Adrenal gland (tissue), 12 donors: ENCODE measurements around the gene SLC29A3. TPM values are rescaled to one million over a fixed set of nuclear protein-coding genes. Genes with fewer than 3 reads are reported as not detected.

ENCODE experiments used
- DNase-seq, 7 donors: peaks; one replicate each; pipeline ENCODE4 v3.0.0-alpha.2; 2019 to 2020
- H3K27ac ChIP-seq, 5 donors: fragments of 200-600 bp; sonication (generic) in 4 of 5; 1 replicate in 3 of 5; 2 replicates in 2 of 5; pipeline versions ENCODE4 v1.5.1 to v1.8.0; 2016 to 2020; ENCODE audit warnings: mild to moderate bottlenecking in 1 of 5
- H3K27me3 ChIP-seq: fragments of 200-600 bp; 2 replicates; pipeline ENCODE4 v1.8.0; 2021
- H3K36me3 ChIP-seq, 2 donors: fragments of 200-600 bp; replicated peaks in 1 of 2; 1 replicate in 1 of 2; 2 replicates in 1 of 2; pipeline versions ENCODE4 v1.5.1 to v1.8.0; 2018 to 2022
- H3K4me1 ChIP-seq, 2 donors: fragments of 200-600 bp; replicated peaks in 1 of 2; 1 replicate in 1 of 2; 2 replicates in 1 of 2; pipeline versions ENCODE4 v1.5.1 to v1.8.0; 2018 to 2021
- H3K4me3 ChIP-seq, 4 donors: fragments of 200-600 bp; sonication (generic) in 3 of 4; one replicate each; pipeline ENCODE4 v1.5.1; 2016 to 2018
- H3K9me3 ChIP-seq, 3 donors: fragments of 200-600 bp; sonication (generic) in 1 of 3; replicated peaks in 1 of 3; 1 replicate in 2 of 3; 2 replicates in 1 of 3; pipeline versions ENCODE4 v1.5.1 to v1.8.0; 2016 to 2021
- POLR2A ChIP-seq, 2 donors: fragments of 450-650 bp; IDR thresholded peaks; one replicate each; pipeline ENCODE4 v1.6.1; 2017; ENCODE audit warnings: antibody characterized with exemption in 2 of 2, mild to moderate bottlenecking in 2 of 2, moderate library complexity in 1 of 2
- WGBS, 4 donors: extraction: QIAGEN DNeasy Blood & Tissue Kit in 2 of 4; methylation state at CpG; one replicate each; pipeline versions ENCODE4 v1.1.5 to v1.1.7; 2013 to 2017; 5-methylcytosine and 5-hydroxymethylcytosine counted together
- intact Hi-C, 2 donors: fragments of 100-400 bp; cut with DNase I; formaldehyde crosslinking; loops; one replicate each; pipeline versions ENCODE4 v1.14.1 to v1.15.0; 2022 to 2023
- polyA plus RNA-seq, 3 donors: library from polyadenylated mRNA; stranded (reverse); fragments of 200-250 nt in 2 of 3; fragments of 350-450 nt in 1 of 3; fragmentation: Illumina TruSeq in 1 of 3; extraction: RNeasy Lipid Tissue Mini Kit (QIAGEN cat#74804) in 1 of 3; gene quantifications; one replicate each; pipeline ENCODE4 v1.2.3, GENCODE V29; 2013 to 2014
- total RNA-seq, 9 donors: library from RNA; depleted of rRNA in 4 of 9; stranded (reverse); fragments of >200 nt in 4 of 9; fragments of 120-200 nt in 1 of 9; fragmentation: NEBNext Ultra II Directional in 1 of 9; extraction: Animal tissue kit (Norgen Biotek cat#: 25700) in 1 of 9; gene quantifications; one replicate each; pipeline versions ENCODE4 v1.1.0 to v1.2.4, GENCODE V29; 2013 to 2023
- TF ChIP-seq, protein P1 (sequence below), 6 experiments: fragments of 450-650 bp in 4 of 6; fragments of 200-600 bp in 2 of 6; sonication (generic) in 1 of 6; IDR thresholded peaks; 1 replicate in 5 of 6; 2 replicates in 1 of 6; pipeline versions ENCODE4 v1.5.1 to v1.8.0; 2016 to 2021; ENCODE audit warnings: antibody characterized with exemption in 6 of 6, mild to moderate bottlenecking in 2 of 6, moderate library complexity in 1 of 6
- donor health status: healthy with polysubstance abuse.
- donor health status: Bipolar disorder and iron deficiency.
- donor health status: DM: yes; HTN: yes; CAD: no.
- donor health status: DM: no; HTN: no; CAD: no.
- donor health status: DM: no; HTN: no; CAD: no.
- donor health status: DM: yes; HTN: yes; CAD: no.

The SLC29A3 gene
- total and polyA plus RNA-seq, 12 donors: 1.4 to 19.0 (median 3.9) TPM

DNA sequence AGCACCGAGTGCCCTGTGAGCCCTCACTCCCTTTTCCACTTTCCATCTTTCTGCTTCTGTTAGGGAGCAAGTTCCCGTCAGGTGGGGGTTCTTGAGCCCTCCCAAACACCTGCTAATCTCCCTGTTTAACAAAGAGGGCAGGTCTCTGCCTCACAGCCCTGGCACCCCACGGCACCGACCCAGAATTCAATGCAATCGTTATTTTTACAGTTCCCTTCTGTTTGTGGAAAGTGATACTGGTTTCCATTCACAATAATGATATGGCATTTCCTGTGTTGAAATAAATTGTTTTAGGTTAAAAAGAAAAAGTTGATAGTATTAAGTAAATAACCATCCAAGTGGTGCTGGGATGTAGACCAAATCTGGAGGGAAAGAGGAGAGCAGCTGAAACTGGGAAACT is 38.8 kb upstream of the SLC29A3 start:
- peaks cover 0 to 6% of the 10 kb centered on the region in 2 donors for H3K4me1 ChIP-seq
- whole genome bisulfite sequencing, 4 donors: 71 to 74% (median 71%) methylated on average over 5 of the region's 5 CpGs
- no peaks in the 10 kb centered on the region for H3K27me3 ChIP-seq
- TF ChIP-seq, protein P1, sequence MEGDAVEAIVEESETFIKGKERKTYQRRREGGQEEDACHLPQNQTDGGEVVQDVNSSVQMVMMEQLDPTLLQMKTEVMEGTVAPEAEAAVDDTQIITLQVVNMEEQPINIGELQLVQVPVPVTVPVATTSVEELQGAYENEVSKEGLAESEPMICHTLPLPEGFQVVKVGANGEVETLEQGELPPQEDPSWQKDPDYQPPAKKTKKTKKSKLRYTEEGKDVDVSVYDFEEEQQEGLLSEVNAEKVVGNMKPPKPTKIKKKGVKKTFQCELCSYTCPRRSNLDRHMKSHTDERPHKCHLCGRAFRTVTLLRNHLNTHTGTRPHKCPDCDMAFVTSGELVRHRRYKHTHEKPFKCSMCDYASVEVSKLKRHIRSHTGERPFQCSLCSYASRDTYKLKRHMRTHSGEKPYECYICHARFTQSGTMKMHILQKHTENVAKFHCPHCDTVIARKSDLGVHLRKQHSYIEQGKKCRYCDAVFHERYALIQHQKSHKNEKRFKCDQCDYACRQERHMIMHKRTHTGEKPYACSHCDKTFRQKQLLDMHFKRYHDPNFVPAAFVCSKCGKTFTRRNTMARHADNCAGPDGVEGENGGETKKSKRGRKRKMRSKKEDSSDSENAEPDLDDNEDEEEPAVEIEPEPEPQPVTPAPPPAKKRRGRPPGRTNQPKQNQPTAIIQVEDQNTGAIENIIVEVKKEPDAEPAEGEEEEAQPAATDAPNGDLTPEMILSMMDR (IDR thresholded peaks at IDR 0.05): no peak
- TF ChIP-seq POLR2A (IDR thresholded peaks at IDR 0.05): no peak
- DNase-seq: no peak
- intact Hi-C loops: loop anchor here in 1 of 2 donors (5.0 kb wide), 1 partner anchor 358 kb away; no protein-coding TSS in a partner anchor
- H3K27ac ChIP-seq: peak overlapping the region in 1 of 5 donors; percentile 49
- H3K9me3 ChIP-seq: no peaks in the 10 kb centered on the region
- no peaks in the 10 kb centered on the region for H3K36me3 ChIP-seq
- H3K4me3 ChIP-seq: no peak overlapping the region

DNA sequence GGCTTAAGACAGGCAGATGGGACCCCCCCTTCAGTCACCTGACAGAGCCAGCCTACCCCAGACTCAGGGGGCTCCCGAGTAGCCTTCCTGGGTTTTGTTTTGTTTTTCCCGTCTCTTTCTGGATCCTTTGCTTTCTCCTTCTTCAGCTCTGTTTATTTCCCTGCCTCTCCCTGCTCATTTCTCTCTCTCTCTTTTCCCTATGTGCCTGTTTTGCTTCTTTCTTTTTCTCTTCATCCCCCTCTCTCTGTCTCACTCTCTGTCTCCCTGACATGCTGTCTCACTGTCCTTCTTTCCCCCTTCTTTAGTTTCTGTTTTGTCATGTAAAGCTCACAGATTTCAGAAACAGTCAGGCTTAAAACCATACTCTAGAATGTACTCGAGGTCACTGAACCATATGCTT is 38.2 kb upstream of the SLC29A3 start:
- TF ChIP-seq, protein P1 (IDR thresholded peaks at IDR 0.05): no peak
- no peak for TF ChIP-seq POLR2A (IDR thresholded peaks at IDR 0.05)
- Histone ChIP-seq H3K4me3 (no peak overlapping the region), H3K36me3 (no peaks in the 10 kb centered on the region), H3K4me1 (peaks cover 0 to 6% of the 10 kb centered on the region in 2 donors), H3K27me3 (no peaks in the 10 kb centered on the region), H3K9me3 (no peaks in the 10 kb centered on the region), H3K27ac (peak overlapping the region in 1 of 5 donors; percentile 17)
- intact Hi-C loops: loop anchor here in 1 of 2 donors (5.0 kb wide), 1 partner anchor 359 kb away; no protein-coding TSS in a partner anchor
- DNase-seq: no peak
- WGBS, 4 donors: 41 to 52% (median 45%) methylated on average over 3 of the region's 3 CpGs

DNA sequence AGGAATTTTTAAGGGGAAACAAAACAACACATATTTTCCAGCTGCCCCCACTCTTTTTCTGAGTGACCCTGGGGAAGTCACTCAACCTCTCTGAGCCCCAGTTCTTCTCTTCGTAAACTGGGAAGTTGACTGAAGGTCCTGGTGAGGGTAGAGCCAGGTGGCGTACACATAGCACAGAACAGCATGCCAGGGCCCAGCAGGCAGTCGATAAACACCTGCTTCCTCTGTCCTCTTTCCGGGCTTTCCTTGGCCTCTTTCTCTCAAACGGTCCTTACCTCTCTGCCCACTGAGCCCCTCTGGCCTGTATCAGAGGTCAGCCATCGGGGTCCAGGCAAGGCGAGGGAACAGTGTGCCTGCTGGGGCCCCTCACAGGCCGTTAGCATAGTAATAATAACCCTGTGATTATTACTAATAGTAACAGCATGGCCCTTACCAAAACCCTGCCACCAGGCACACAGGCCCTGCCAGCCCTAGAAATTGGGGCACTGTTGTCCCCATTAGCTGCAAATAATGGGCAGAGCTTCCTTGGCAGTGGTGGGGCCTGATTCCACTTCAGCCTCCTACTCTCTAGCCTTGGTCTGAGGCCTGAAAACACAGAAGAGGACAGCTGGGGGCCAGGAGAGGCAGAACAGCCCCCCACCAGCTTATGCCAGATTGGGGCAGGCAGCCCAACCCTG is 37.3 kb upstream of the SLC29A3 start:
- H3K9me3 ChIP-seq: no peaks in the 10 kb centered on the region
- DNase-seq: no peak
- peaks cover 0 to 3% of the 10 kb centered on the region in 2 donors for H3K36me3 ChIP-seq
- intact Hi-C loops: loop anchor here in 1 of 2 donors (5.0 kb wide), 1 partner anchor 359 kb away; no protein-coding TSS in a partner anchor
- H3K4me3 ChIP-seq: no peak overlapping the region
- peaks cover 0 to 6% of the 10 kb centered on the region in 2 donors for H3K4me1 ChIP-seq
- TF ChIP-seq, protein P1 (IDR thresholded peaks at IDR 0.05): no peak
- no peak for TF ChIP-seq POLR2A (IDR thresholded peaks at IDR 0.05)
- 81 to 89% (median 85%) methylated on average over 8 of the region's 8 CpGs for WGBS, 4 donors
- H3K27ac ChIP-seq: no peak overlapping the region
- no peaks in the 10 kb centered on the region for H3K27me3 ChIP-seq

DNA sequence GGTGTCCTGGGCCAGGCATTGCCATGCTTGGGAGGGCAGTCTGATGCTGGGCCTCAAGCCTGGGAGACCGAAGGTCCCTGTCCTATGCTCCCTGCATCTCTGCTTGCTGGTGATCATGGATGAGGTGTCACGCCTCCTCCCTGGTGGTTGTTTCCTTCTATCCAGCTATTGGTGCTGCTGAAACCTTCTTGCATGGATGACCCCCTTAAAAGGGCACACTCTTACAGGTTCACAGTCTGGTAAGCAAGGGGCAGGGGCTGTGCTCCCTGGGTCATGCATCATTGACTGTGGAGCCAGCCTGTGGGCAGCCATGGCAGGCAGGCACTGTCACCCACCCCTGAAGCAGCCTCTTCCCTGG is 36.8 kb upstream of the SLC29A3 start:
- H3K36me3 ChIP-seq: peaks cover 0 to 7% of the 10 kb centered on the region in 2 donors
- no peaks in the 10 kb centered on the region for H3K9me3 ChIP-seq
- H3K4me1 ChIP-seq: peaks cover 0 to 6% of the 10 kb centered on the region in 2 donors
- no peak overlapping the region for H3K27ac ChIP-seq
- no peaks in the 10 kb centered on the region for H3K27me3 ChIP-seq
- TF ChIP-seq POLR2A (IDR thresholded peaks at IDR 0.05): no peak
- TF ChIP-seq, protein P1 (IDR thresholded peaks at IDR 0.05): no peak
- intact Hi-C loops: loop anchor here in 1 of 2 donors (5.0 kb wide), 1 partner anchor 360 kb away; no protein-coding TSS in a partner anchor
- WGBS, 4 donors: 90 to 92% (median 90%) methylated on average over 2 of the region's 2 CpGs; no CpG with 5 or more reads in 1 of the 4 donors
- no peak overlapping the region for H3K4me3 ChIP-seq
- DNase-seq: no peak
